Measurements from ENCODE around the gene PIK3R2. TPM values are rescaled to one million over a fixed set of nuclear protein-coding genes. Genes with fewer than 3 reads are reported as not detected.
A peak's percentile ranks its signal among the peaks of the same experiment; 100 is the strongest.

Gene PIK3R2
- total RNA-seq, 1 donor from 2014 or later = 94.7 TPM

DNA sequence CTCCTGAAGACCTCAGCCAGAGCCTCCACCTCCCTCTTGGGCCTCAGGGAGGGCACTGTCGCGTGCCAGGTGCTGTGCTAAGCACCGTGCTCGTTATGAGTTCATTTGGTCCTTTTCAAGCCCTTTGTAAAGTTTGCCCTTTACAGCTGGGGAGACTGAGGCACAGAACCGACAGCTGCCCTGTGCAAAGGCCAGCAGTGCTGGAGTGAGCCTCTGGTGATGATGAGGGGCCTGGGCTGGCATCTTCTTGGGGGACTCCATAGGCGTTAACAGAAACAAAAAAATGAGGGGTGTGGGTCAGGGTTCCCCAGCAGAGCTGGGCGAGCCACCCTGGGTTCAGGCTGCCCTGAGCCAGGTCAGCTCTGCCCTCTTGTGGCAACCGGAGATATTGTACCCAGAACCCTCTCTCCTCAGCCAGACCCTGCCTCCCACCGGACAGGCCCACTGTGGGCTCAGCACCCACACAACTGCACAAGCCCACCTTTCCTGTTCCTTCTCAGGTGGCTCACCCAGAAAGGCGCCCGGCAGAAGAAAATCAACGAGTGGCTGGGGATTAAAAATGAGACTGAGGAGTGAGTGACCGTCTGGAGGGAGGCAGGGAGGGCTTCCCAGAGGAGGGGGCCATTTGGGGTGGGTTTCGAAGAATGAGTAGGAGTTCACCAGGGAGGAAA, 15.1 kb downstream of the PIK3R2 start:
- TF ChIP-seq, protein P1, sequence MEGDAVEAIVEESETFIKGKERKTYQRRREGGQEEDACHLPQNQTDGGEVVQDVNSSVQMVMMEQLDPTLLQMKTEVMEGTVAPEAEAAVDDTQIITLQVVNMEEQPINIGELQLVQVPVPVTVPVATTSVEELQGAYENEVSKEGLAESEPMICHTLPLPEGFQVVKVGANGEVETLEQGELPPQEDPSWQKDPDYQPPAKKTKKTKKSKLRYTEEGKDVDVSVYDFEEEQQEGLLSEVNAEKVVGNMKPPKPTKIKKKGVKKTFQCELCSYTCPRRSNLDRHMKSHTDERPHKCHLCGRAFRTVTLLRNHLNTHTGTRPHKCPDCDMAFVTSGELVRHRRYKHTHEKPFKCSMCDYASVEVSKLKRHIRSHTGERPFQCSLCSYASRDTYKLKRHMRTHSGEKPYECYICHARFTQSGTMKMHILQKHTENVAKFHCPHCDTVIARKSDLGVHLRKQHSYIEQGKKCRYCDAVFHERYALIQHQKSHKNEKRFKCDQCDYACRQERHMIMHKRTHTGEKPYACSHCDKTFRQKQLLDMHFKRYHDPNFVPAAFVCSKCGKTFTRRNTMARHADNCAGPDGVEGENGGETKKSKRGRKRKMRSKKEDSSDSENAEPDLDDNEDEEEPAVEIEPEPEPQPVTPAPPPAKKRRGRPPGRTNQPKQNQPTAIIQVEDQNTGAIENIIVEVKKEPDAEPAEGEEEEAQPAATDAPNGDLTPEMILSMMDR (IDR thresholded peaks at IDR 0.05; ENCODE audit: unreplicated experiment) = peak; percentile 62
- no peak for DNase-seq (ENCODE audit: low spot score in 2 of 2, unreplicated experiment in 2 of 2)
- H3K9me3 Mint-ChIP-seq = no peaks in the 10 kb centered on the region
- H3K27ac Mint-ChIP-seq = no peak overlapping the region
- H3K4me3 Mint-ChIP-seq = no peak overlapping the region
- H3K4me1 Mint-ChIP-seq = no peaks in the 10 kb centered on the region
- H3K27me3 Mint-ChIP-seq (ENCODE audit: low read depth) = no peaks in the 10 kb centered on the region
- peaks cover 38% of the 10 kb centered on the region for H3K36me3 Mint-ChIP-seq

DNA sequence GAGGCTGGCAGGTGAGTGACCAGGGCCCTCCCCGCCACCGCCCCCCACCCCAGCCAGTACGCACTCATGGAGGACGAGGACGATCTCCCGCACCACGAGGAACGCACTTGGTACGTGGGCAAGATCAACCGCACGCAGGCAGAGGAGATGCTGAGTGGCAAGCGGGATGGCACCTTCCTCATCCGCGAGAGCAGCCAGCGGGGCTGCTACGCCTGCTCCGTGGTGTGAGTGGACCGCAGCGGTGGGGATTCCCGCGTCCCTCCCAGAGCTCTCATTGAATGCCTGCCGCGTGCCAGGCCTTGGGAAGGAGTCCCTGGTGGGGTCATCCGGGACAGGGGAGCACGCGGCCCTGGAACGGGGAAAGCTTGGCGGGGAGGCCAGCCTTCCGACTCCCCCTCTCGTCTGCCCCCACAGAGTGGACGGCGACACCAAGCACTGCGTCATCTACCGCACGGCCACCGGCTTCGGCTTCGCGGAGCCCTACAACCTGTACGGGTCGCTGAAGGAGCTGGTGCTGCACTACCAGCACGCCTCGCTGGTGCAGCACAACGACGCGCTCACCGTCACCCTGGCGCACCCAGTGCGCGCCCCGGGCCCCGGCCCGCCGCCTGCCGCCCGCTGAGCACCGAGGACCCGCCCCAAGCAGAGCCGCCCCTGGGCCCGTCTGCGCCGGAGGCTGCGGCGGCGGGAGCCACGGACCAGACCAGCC, 15.9 kb downstream of the PIK3R2 start:
- peaks cover 5% of the 10 kb centered on the region for H3K4me1 Mint-ChIP-seq

DNA sequence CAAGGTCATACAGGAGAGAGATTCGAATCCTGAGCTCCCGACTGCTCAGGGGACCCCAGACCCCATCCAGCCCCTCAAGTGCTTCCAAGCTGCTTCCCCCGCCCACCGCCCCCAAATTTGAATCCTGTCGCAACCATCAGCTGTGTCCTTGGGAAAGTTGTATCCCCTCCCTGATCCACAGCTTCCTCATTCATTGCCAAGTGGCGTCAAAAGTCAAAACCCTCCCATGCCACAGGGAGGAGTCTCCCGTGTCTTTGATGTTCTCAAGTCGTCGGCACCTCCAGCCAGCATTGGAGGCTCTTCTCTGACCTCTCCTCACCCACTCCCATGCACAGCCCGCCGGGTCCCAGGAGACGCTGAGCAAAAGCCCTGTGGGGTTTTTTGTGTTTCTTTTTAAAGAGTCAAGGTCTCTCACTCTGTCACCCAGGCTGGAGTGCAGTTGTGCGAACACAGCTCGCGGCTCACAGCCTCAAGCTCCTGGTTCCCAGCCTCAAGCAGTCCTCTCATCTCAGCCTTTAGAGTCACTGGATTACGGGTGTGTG, 17.8 kb downstream of the PIK3R2 start:
- Mint-ChIP-seq H3K27me3 (ENCODE audit: low read depth) (peaks cover 25% of the 10 kb centered on the region), H3K27ac (peak overlapping the region; percentile 25), H3K9me3 (no peaks in the 10 kb centered on the region), H3K4me1 (peaks cover 11% of the 10 kb centered on the region), H3K4me3 (no peak overlapping the region), H3K36me3 (peaks cover 30% of the 10 kb centered on the region)
- TF ChIP-seq, protein P1 (IDR thresholded peaks at IDR 0.05; ENCODE audit: unreplicated experiment) = no peak
- DNase-seq (ENCODE audit: low spot score in 2 of 2, unreplicated experiment in 2 of 2) = no peak

More for the DNA sequence above, 15.9 kb downstream of the PIK3R2 start:
- H3K27me3 Mint-ChIP-seq (ENCODE audit: low read depth) = peaks cover 5% of the 10 kb centered on the region
- no peak for DNase-seq (ENCODE audit: low spot score in 2 of 2, unreplicated experiment in 2 of 2)
- no peak overlapping the region for H3K27ac Mint-ChIP-seq
- H3K36me3 Mint-ChIP-seq = peaks cover 33% of the 10 kb centered on the region
- H3K4me3 Mint-ChIP-seq = no peak overlapping the region
- H3K9me3 Mint-ChIP-seq = no peaks in the 10 kb centered on the region
- TF ChIP-seq, protein P1 (IDR thresholded peaks at IDR 0.05; ENCODE audit: unreplicated experiment) = no peak

DNA sequence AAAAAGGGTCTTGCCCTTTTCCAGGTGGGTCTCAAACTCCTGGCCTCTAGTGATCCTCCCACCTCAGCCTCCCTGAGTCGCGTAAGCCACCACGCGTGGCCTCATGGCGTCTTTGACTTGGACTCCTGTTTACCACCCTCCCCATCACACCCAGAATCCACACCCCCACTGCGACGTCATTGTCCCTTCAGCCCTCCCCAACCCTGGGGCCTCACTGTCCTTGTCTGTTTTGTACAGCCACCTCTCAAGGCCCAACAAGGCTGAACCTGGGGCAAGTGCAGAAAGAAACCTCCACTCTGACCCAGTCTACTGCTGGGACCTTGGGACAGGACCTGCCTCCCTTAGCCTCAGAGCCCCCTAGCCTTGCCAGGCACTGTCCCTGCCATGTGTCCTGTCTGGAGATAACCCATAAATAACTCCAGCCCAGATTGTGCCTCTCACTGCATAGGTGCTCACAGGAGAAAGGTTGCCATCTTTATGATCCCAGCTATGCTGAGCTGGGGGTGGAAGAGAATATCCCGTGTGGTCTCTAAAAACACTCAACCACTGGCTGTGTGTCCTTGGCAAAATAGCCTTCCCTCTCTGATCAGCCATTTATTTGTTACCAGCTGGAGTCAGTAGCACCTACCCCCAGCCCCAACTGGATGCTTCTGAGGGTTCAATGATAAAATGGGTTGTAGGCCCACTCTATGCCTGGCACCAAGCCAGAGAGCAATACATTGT, 18.8 kb downstream of the PIK3R2 start:
- TF ChIP-seq, protein P1 (IDR thresholded peaks at IDR 0.05; ENCODE audit: unreplicated experiment) = no peak
- Mint-ChIP-seq H3K27ac (no peak overlapping the region), H3K36me3 (peaks cover 25% of the 10 kb centered on the region), H3K9me3 (no peaks in the 10 kb centered on the region), H3K4me1 (peaks cover 11% of the 10 kb centered on the region), H3K27me3 (ENCODE audit: low read depth) (peaks cover 32% of the 10 kb centered on the region), H3K4me3 (no peak overlapping the region)
- no peak for DNase-seq (ENCODE audit: low spot score in 2 of 2, unreplicated experiment in 2 of 2)

DNA sequence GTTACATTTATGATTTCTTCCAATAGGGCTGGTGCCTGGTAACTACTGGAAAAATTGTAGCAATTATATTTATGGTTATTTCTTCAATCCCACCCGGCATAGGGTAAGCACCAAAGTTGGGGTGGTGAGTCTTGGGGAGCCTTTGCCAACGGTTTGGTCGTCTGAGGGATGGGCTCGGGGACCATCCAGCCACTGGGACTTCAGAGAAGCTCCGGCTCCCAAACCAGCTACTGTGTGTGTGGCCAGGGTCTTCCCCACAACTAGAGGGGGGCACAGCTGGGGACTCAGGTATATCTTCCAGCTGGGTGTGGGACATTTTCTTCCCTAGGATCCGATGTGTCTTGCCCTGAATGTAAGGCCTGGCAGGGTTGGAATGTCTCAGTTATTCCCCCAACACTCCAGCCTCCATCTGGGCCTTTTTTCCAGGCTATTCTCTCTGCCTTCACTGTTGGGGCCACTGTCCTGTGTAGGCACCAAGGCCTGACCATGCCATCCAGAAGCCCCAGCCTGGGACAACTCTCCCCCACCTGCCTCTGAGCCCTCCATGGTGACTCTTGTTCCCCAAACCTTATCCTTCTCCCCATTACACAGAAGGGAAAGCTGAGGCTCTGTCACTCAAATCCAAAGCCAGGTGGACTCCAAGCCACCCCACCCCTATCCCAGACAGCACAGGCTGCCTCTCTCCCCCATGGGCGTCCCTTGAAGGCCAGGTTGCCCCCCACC, 19.5 kb downstream of the PIK3R2 start:
- H3K27me3 Mint-ChIP-seq (ENCODE audit: low read depth) = peaks cover 37% of the 10 kb centered on the region
- no peak for DNase-seq (ENCODE audit: low spot score in 2 of 2, unreplicated experiment in 2 of 2)
- H3K4me1 Mint-ChIP-seq = peaks cover 11% of the 10 kb centered on the region
- no peak overlapping the region for H3K27ac Mint-ChIP-seq
- TF ChIP-seq, protein P1 (IDR thresholded peaks at IDR 0.05; ENCODE audit: unreplicated experiment) = no peak
- no peak overlapping the region for H3K4me3 Mint-ChIP-seq
- peaks cover 25% of the 10 kb centered on the region for H3K36me3 Mint-ChIP-seq
- no peaks in the 10 kb centered on the region for H3K9me3 Mint-ChIP-seq

Measured in mesothelial cell of epicardium (in vitro differentiated cells).